GM12878 (cell line): ENCODE results near the gene GRAMD1B. TPM values are rescaled to one million over a fixed set of nuclear protein-coding genes. Genes with fewer than 3 reads are reported as not detected.
A peak's percentile ranks its signal among the peaks of the same experiment; 100 is the strongest.

ENCODE experiments used
- ASH2L ChIP-seq: fragments of 300-600, 200-600 bp; sonication (generic); IDR thresholded peaks from 2 replicates; pipeline ENCODE4 v1.6.1; 2017; ENCODE audit warnings: low read depth, mild to moderate bottlenecking, borderline replicate concordance
- BCLAF1 ChIP-seq: fragments of 450-650 bp; IDR thresholded peaks from 2 replicates; pipeline ENCODE4 v1.6.1; 2017; ENCODE audit warnings: antibody characterized with exemption, mild to moderate bottlenecking, moderate library complexity
- BRCA1 ChIP-seq: IDR thresholded peaks from 2 replicates; pipeline ENCODE4 v1.6.1; 2011; ENCODE audit warnings: low read depth, low read length, improper control_type of control experiment
- CUX1 ChIP-seq: IDR thresholded peaks from 2 replicates; pipeline ENCODE4 v1.6.1; 2012; ENCODE audit warnings: improper control_type of control experiment, low read depth, low read length; ENCODE audit not compliant: insufficient replicate concordance
- DPF2 ChIP-seq: fragments of 450-650 bp; IDR thresholded peaks from 2 replicates; pipeline ENCODE4 v1.6.1; 2017; ENCODE audit warnings: mild to moderate bottlenecking
- IKZF2 ChIP-seq, 2 experiments: fragments of 450-650 bp; IDR thresholded peaks; 2 replicates each; pipeline ENCODE4 v1.6.1; 2017; ENCODE audit warnings: mild to moderate bottlenecking in 2 of 2, moderate library complexity in 2 of 2
- JUND ChIP-seq: IDR thresholded peaks from 2 replicates; pipeline ENCODE4 v1.6.1; 2012; ENCODE audit warnings: low read depth, mild to moderate bottlenecking, low read length, improper control_type of control experiment, moderate library complexity
- MTA2 ChIP-seq: fragments of 450-650 bp; IDR thresholded peaks from 2 replicates; pipeline ENCODE4 v1.6.1; 2016; ENCODE audit warnings: low read depth, mild to moderate bottlenecking, moderate library complexity
- PML ChIP-seq: IDR thresholded peaks from 2 replicates; pipeline ENCODE4 v1.6.1; 2012; ENCODE audit warnings: low read length, inconsistent platforms
- RFX5 ChIP-seq: IDR thresholded peaks from 2 replicates; pipeline ENCODE4 v1.6.1; 2011; ENCODE audit warnings: low read depth, low read length, improper control_type of control experiment
- SREBF2 ChIP-seq: IDR thresholded peaks from 2 replicates; pipeline ENCODE4 v1.6.1; 2012; ENCODE audit warnings: mild to moderate bottlenecking, low read length
- WRNIP1 ChIP-seq: IDR thresholded peaks from 2 replicates; pipeline ENCODE4 v1.6.1; 2011; ENCODE audit warnings: low read depth, low read length, improper control_type of control experiment, borderline replicate concordance
- YBX1 ChIP-seq: fragments of 450-650 bp; IDR thresholded peaks from 2 replicates; pipeline ENCODE4 v1.6.1; 2016; ENCODE audit warnings: antibody characterized with exemption
- YY1 ChIP-seq: IDR thresholded peaks from 2 replicates; pipeline ENCODE4 v1.6.1; 2011; ENCODE audit warnings: low read depth, mild to moderate bottlenecking, low read length
- ZNF207 ChIP-seq: fragments of 450-650 bp; IDR thresholded peaks from 2 replicates; pipeline ENCODE4 v1.6.1; 2014; ENCODE audit warnings: antibody characterized with exemption, mild to moderate bottlenecking, borderline replicate concordance
- ZSCAN29 ChIP-seq: fragments of 450-650 bp; IDR thresholded peaks from 2 replicates; pipeline ENCODE4 v1.6.1; 2017; ENCODE audit warnings: mild to moderate bottlenecking, moderate library complexity
- polyA plus RNA-seq, 11 experiments: library from polyadenylated mRNA; depleted of rRNA in 4 of 11; unstranded in 6 of 11; stranded (reverse) in 5 of 11; fragments of >200 nt; fragmentation: Nextera tagmentation in 4 of 11; fragmentation: Illumina TruSeq in 1 of 11; extraction: Ambion mirVana in 4 of 11; extraction: Trizol in 1 of 11; gene quantifications; 1 replicate in 1 of 11; 2 replicates in 10 of 11; pipeline versions ENCODE4 v1.2.1 to v1.2.3, GENCODE V29; 2011 to 2016; ENCODE audit warnings: inconsistent platforms in 2 of 11, missing spikeins in 2 of 11, low read depth in 1 of 11
- total RNA-seq, 4 experiments: library from RNA; depleted of rRNA in 3 of 4; stranded (reverse); fragments of >200 nt in 3 of 4; fragmentation: Illumina TruSeq in 1 of 4; extraction: Trizol in 1 of 4; gene quantifications; 2 replicates each; pipeline versions ENCODE4 v1.2.1 to v1.2.3, GENCODE V29; 2013 to 2021
- TF ChIP-seq, protein P1 (sequence below): fragments of 450-650 bp; IDR thresholded peaks from 2 replicates; pipeline ENCODE4 v1.6.1; 2018; ENCODE audit warnings: borderline replicate concordance, mild to moderate bottlenecking; ENCODE audit not compliant: partially characterized antibody
- TF ChIP-seq, protein P2 (sequence below): IDR thresholded peaks from 2 replicates; pipeline ENCODE4 v1.6.1; 2012; ENCODE audit warnings: low read depth, low read length, improper control_type of control experiment

The GRAMD1B gene
- total and polyA plus RNA-seq, 10 of the 15 experiments (the other 5 are each of a cell fraction or from before 2014, with no cell fraction given), result 1.9 to 49.1 (median 26.9) TPM

DNA sequence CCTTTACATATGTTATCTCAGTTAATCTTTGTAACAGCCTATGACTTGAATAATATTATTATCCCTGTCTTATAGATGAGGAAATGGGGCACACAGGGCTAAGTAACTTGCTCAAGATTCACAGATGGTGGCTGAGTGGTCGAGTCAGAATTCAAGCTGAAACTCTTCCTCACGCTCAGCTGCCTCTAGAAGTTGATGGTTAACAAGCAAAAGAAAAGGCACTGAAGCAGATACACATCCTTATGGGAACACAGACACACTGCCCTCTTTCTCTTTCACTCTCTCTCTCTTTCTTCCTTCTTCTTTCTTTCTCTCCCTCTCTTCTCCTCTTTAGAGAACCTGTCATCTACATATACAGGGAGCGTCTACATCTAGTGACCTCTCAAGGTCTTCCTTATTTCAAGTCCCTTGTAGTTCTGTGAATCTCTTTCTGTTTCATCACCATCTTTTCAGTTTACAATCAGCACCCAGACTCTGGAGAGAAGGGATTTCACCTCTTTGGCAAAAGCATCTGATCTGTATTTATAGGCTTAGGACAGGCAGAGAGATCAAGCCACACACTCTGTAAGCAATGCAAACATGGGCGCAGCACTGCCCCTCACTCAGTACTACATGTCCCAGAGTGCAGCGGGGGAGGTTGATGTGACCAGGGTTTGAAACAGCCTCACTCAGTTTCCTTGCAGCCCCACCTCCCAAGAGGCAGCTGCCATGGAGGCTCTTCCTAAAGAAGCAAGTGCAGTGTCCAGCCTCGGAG, 75.7 kb downstream of the GRAMD1B start (continued):
- no peak for TF ChIP-seq JUND
- no peak for TF ChIP-seq ASH2L
- TF ChIP-seq DPF2, result no peak
- TF ChIP-seq BCLAF1, result no peak
- TF ChIP-seq YBX1, result no peak
- peak; percentile 32 to 62; a peak in 2 of 4 replicates for TF ChIP-seq IKZF2 (IDR thresholded peaks at IDR 0.05)
- no peak for TF ChIP-seq WRNIP1
- no peak for TF ChIP-seq ZSCAN29
- no peak for TF ChIP-seq CUX1
- TF ChIP-seq PML, result no peak
- TF ChIP-seq MTA2, result no peak
- no peak for TF ChIP-seq SREBF2
- TF ChIP-seq BRCA1, result no peak
- peak; percentile 78 for TF ChIP-seq YY1
- TF ChIP-seq RFX5, result no peak
- TF ChIP-seq, protein P1, sequence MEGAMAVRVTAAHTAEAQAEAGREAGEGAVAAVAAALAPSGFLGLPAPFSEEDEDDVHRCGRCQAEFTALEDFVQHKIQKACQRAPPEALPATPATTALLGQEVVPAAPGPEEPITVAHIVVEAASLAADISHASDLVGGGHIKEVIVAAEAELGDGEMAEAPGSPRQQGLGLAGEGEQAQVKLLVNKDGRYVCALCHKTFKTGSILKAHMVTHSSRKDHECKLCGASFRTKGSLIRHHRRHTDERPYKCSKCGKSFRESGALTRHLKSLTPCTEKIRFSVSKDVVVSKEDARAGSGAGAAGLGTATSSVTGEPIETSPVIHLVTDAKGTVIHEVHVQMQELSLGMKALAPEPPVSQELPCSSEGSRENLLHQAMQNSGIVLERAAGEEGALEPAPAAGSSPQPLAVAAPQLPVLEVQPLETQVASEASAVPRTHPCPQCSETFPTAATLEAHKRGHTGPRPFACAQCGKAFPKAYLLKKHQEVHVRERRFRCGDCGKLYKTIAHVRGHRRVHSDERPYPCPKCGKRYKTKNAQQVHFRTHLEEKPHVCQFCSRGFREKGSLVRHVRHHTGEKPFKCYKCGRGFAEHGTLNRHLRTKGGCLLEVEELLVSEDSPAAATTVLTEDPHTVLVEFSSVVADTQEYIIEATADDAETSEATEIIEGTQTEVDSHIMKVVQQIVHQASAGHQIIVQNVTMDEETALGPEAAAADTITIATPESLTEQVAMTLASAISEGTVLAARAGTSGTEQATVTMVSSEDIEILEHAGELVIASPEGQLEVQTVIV, result no peak
- TF ChIP-seq, protein P2, sequence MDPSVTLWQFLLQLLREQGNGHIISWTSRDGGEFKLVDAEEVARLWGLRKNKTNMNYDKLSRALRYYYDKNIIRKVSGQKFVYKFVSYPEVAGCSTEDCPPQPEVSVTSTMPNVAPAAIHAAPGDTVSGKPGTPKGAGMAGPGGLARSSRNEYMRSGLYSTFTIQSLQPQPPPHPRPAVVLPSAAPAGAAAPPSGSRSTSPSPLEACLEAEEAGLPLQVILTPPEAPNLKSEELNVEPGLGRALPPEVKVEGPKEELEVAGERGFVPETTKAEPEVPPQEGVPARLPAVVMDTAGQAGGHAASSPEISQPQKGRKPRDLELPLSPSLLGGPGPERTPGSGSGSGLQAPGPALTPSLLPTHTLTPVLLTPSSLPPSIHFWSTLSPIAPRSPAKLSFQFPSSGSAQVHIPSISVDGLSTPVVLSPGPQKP, result no peak
- no peak for TF ChIP-seq ZNF207
